A549 (cell line): ENCODE data around the gene PARD6A. TPM values are rescaled to one million over a fixed set of nuclear protein-coding genes. Genes with fewer than 3 reads are reported as not detected.

ENCODE experiments used
- ATAC-seq, 2 experiments: fragments of 200-7000 bp in 1 of 2; fragments of >200 bp in 1 of 2; cut with Nextera tagmentation in 1 of 2; cut with Tn5 transposase in 1 of 2; 3 replicates each; pipeline versions ENCODE4 v1.8.0 to v1.9.1; 2018 to 2020; ENCODE audit warnings: mild to moderate bottlenecking in 1 of 2, moderate library complexity in 1 of 2
- CTCF ChIA-PET: fragments of 300-600 bp; sonication (Branson Sonifier 250); formaldehyde crosslinking; extraction: SDS; loops from one replicate; lab custom pipeline; 2021; ENCODE audit warnings: antibody characterized with exemption, inconsistent platforms; lab: Yijun Ruan, JAX
- POLR2A ChIA-PET: fragments of 350-600 bp; formaldehyde crosslinking; extraction: SDS; loops from one replicate; lab custom pipeline; 2021; ENCODE audit warnings: antibody characterized with exemption, inconsistent platforms; lab: Yijun Ruan, JAX
- DNase-seq, 2 experiments: peaks; one replicate each; pipeline versions ENCODE4 v3.0.0 to v3.0.0-alpha.2; 2011 to 2016; ENCODE audit warnings: low read depth in 1 of 2, low spot score in 1 of 2
- FAIRE-seq: peaks from 2 replicates; lab custom pipeline; 2011; peaks lifted over from hg19 to GRCh38; lab: Jason Lieb, UNC
- H3K27ac ChIP-seq, 2 experiments: fragments of >200 bp; sonication (Bioruptor Twin); formaldehyde crosslinking; 3 replicates each; pipeline ENCODE4 v1.5.1; 2016 to 2017
- H3K4me1 ChIP-seq: fragments of >200 bp; sonication (Bioruptor Twin); formaldehyde crosslinking; 3 replicates; pipeline ENCODE4 v1.6.1; 2016
- H3K4me2 ChIP-seq: fragments of >200 bp; sonication (Bioruptor Twin); formaldehyde crosslinking; 3 replicates; pipeline ENCODE4 v1.6.1; 2016
- H3K4me3 ChIP-seq: fragments of >200 bp; sonication (Bioruptor Twin); formaldehyde crosslinking; 3 replicates; pipeline ENCODE4 v1.5.1; 2016
- H3K9me3 ChIP-seq: fragments of >200 bp; sonication (Bioruptor Twin); formaldehyde crosslinking; 3 replicates; pipeline ENCODE4 v1.6.1; 2016
- CHD4 ChIP-seq: fragments of 200-600 bp; sonication (generic); IDR thresholded peaks from 2 replicates; pipeline ENCODE4 v1.6.1; 2016; ENCODE audit warnings: antibody characterized with exemption, mild to moderate bottlenecking, borderline replicate concordance
- CTCF ChIP-seq: fragments of >200 bp; sonication (Bioruptor Twin); formaldehyde crosslinking; IDR thresholded peaks from 3 replicates; pipeline ENCODE4 v1.5.1; 2016
- ESRRA ChIP-seq: fragments of 150-350 bp; IDR thresholded peaks from 2 replicates; pipeline ENCODE4 v1.6.1; 2014; ENCODE audit warnings: mild to moderate bottlenecking, low read length, borderline replicate concordance
- HES2 ChIP-seq: fragments of >200 bp; sonication (Bioruptor Twin); formaldehyde crosslinking; IDR thresholded peaks from 2 replicates; pipeline ENCODE4 v1.6.1; 2016
- HMGXB4 ChIP-seq: fragments of 250-450 bp; sonication (Bioruptor Pico); IDR thresholded peaks from 2 replicates; pipeline ENCODE4 v1.5.0; 2021; ENCODE audit warnings: mild to moderate bottlenecking, moderate library complexity, borderline replicate concordance
- HOXB5 ChIP-seq: fragments of 250-450 bp; sonication (Bioruptor Pico); IDR thresholded peaks from 2 replicates; pipeline ENCODE4 v1.5.0; 2020; ENCODE audit warnings: mild to moderate bottlenecking, moderate library complexity
- JUNB ChIP-seq: fragments of >200 bp; sonication (Bioruptor Twin); formaldehyde crosslinking; IDR thresholded peaks from 2 replicates; pipeline ENCODE4 v1.6.1; 2016
- NFE2L2 ChIP-seq: fragments of 150-350 bp; conservative IDR thresholded peaks from 2 replicates; pipeline ENCODE4 v1.6.1; 2014; ENCODE audit warnings: low read length
- PHF8 ChIP-seq: fragments of 200-600 bp; sonication (generic); IDR thresholded peaks from 2 replicates; pipeline ENCODE4 v1.6.1; 2016; ENCODE audit warnings: low read depth, mild to moderate bottlenecking, antibody characterized with exemption, moderate library complexity, borderline replicate concordance
- RAD21 ChIP-seq, 2 experiments: fragments of >200 bp in 1 of 2; sonication (Bioruptor Twin) in 1 of 2; formaldehyde crosslinking in 1 of 2; IDR thresholded peaks in 1 of 2; conservative IDR thresholded peaks in 1 of 2; 2 replicates in 1 of 2; 3 replicates in 1 of 2; pipeline ENCODE4 v1.6.1; 2012 to 2018; ENCODE audit warnings: inconsistent platforms in 1 of 2
- RARB ChIP-seq: fragments of 250-450 bp; sonication (Bioruptor Pico); IDR thresholded peaks from 2 replicates; pipeline ENCODE4 v1.8.0; 2021; ENCODE audit warnings: mild to moderate bottlenecking, moderate library complexity
- RCOR1 ChIP-seq: fragments of 150-350 bp; IDR thresholded peaks from 2 replicates; pipeline ENCODE4 v1.6.1; 2014; ENCODE audit warnings: antibody characterized with exemption, low read length, low read depth
- SMC3 ChIP-seq: fragments of >200 bp; sonication (Bioruptor Twin); formaldehyde crosslinking; IDR thresholded peaks from 3 replicates; pipeline ENCODE4 v1.6.1; 2018; ENCODE audit warnings: inconsistent platforms
- WGBS: methylation state at CpG from one replicate; pipeline ENCODE4 v1.1.6; 2017; ENCODE audit errors: missing lambda C conversion rate; 5-methylcytosine and 5-hydroxymethylcytosine counted together
- polyA plus RNA-seq, 4 experiments: library from polyadenylated mRNA; depleted of rRNA in 3 of 4; stranded (reverse); fragments of >200 nt; fragmentation: RNase III in 1 of 4; extraction: RNeasy Plus Mini Kit Qiagen cat#74134 plus additional on column Dnase treatment in 1 of 4; gene quantifications; 2 replicates in 3 of 4; 3 replicates in 1 of 4; pipeline ENCODE4 v1.2.3, GENCODE V29; 2011 to 2017

The PARD6A gene
- polyA plus RNA-seq, 2 of the 4 experiments (the other 2 are of a cell fraction) = 1.4 to 1.7 TPM

GRCh38 chr16:67669499-67670101, 8.8 kb downstream of the PARD6A start:
- WGBS = 77% methylated on average over 10 of the region's 10 CpGs

GRCh38 chr16:67672306-67672705, 11.5 kb downstream of the PARD6A start:
- no peak for FAIRE-seq
- no peak overlapping the region for H3K27ac ChIP-seq
- ATAC-seq = no peak; a peak in 1 of 6 replicates

More at GRCh38 chr16:67669499-67670101, 8.8 kb downstream of the PARD6A start:
- POLR2A ChIA-PET = no interaction called here
- CTCF ChIA-PET = interaction anchor here (0.6 to 16.7 kb wide), 9 partner anchors 9 to 155 kb away, joined by 3 to 174 read pairs (median 5); partner anchors contain the start of genes ACD, CTCF and PARD6A
- FAIRE-seq (no peak), DNase-seq (no peak), ATAC-seq (no peak)
- Histone ChIP-seq H3K4me1 (peaks cover 17% of the 10 kb centered on the region), H3K4me3 (no peak overlapping the region), H3K4me2 (no peak overlapping the region), H3K27ac (no peak overlapping the region), H3K9me3 (no peaks in the 10 kb centered on the region)
- no peak for TF ChIP-seq PHF8
- TF ChIP-seq RCOR1 = no peak
- TF ChIP-seq HMGXB4 (CRISPR knock-in tag) = no peak
- TF ChIP-seq JUNB = no peak

GRCh38 chr16:67672739-67673662, 12.2 kb downstream of the PARD6A start:
- H3K4me2 ChIP-seq = no peak overlapping the region
- POLR2A ChIA-PET = no interaction called here
- FAIRE-seq (no peak), ATAC-seq (peak; percentile 57 to 65), DNase-seq (peak; percentile 58 to 84)
- no peak overlapping the region for H3K27ac ChIP-seq
- peaks cover 3% of the 10 kb centered on the region; the same call in 1 of the 3 replicates for H3K4me1 ChIP-seq
- no peak overlapping the region for H3K4me3 ChIP-seq
- TF ChIP-seq NFE2L2 (no peak), SMC3 (peak; percentile 48; the same call in 2 of the 3 replicates), CTCF (peak; percentile 64), PHF8 (no peak), HOXB5 (CRISPR knock-in tag) (no peak), RARB (CRISPR knock-in tag) (no peak), RAD21 (conservative IDR thresholded peaks at IDR 0.05 in 1 of 2, IDR thresholded peaks at IDR 0.05 in 1 of 2) (peak; percentile 73 to 83), HMGXB4 (CRISPR knock-in tag) (no peak), CHD4 (no peak), HES2 (no peak)
- H3K9me3 ChIP-seq = no peaks in the 10 kb centered on the region
- WGBS = 53% methylated on average over 13 of the region's 13 CpGs
- CTCF ChIA-PET = interaction anchor here (0.6 to 16.7 kb wide), 59 partner anchors 10 to 1298 kb away, joined by 3 to 174 read pairs (median 4); partner anchors contain the start of genes CARMIL2, CTCF, CTRL and NRN1L

More at GRCh38 chr16:67672306-67672705, 11.5 kb downstream of the PARD6A start:
- DNase-seq = no peak
- ChIA-PET POLR2A (no interaction called here), CTCF (interaction anchor here (0.6 to 16.7 kb wide), 53 partner anchors 9 to 1299 kb away, joined by 3 to 174 read pairs (median 4); partner anchors contain the start of genes CARMIL2, CTCF, CTRL and NRN1L)
- Histone ChIP-seq H3K9me3 (no peaks in the 10 kb centered on the region), H3K4me2 (no peak overlapping the region), H3K4me3 (no peak overlapping the region), H3K4me1 (peaks cover 10% of the 10 kb centered on the region)
- WGBS = 40% methylated on average over 4 of the region's 4 CpGs
- TF ChIP-seq RAD21 (conservative IDR thresholded peaks at IDR 0.05 in 1 of 2, IDR thresholded peaks at IDR 0.05 in 1 of 2) (no peak), ESRRA (no peak)
- TF ChIP-seq, all 56 proteins: peak for 0
